ENCODE data around the gene SPINT2. TPM values are rescaled to one million over a fixed set of nuclear protein-coding genes. Genes with fewer than 3 reads are reported as not detected.
A peak's percentile ranks its signal among the peaks of the same experiment; 100 is the strongest.
"Not testable (repeated sequence)": the region's sequence is repeated elsewhere in the genome, so short reads cannot be mapped to it uniquely, and the experiment has no call there.

Gene SPINT2
- total RNA-seq, 2 donors from 2014 or later, result 11.1 to 52.7 TPM

- H3K4me1 ChIP-seq, result peaks cover 0 to 24% of the 10 kb centered on the region in 2 donors
Measured at GRCh38 chr19:38227287-38228004, 36.9 kb upstream of the SPINT2 start.

GRCh38 chr19:38228005-38228377, 36.4 kb upstream of the SPINT2 start:
- no peak for DNase-seq (ENCODE audit: low spot score)
- Histone ChIP-seq H3K27ac (no peak overlapping the region), H3K9me3 (no peaks in the 10 kb centered on the region), H3K4me1 (peaks cover 0 to 24% of the 10 kb centered on the region in 2 donors), H3K27me3 (peaks cover 5 to 22% of the 10 kb centered on the region in 2 donors), H3K36me3 (no peaks in the 10 kb centered on the region), H3K4me3 (peak overlapping the region in 1 of 2 donors; percentile 38)
- TF ChIP-seq, protein P1, sequence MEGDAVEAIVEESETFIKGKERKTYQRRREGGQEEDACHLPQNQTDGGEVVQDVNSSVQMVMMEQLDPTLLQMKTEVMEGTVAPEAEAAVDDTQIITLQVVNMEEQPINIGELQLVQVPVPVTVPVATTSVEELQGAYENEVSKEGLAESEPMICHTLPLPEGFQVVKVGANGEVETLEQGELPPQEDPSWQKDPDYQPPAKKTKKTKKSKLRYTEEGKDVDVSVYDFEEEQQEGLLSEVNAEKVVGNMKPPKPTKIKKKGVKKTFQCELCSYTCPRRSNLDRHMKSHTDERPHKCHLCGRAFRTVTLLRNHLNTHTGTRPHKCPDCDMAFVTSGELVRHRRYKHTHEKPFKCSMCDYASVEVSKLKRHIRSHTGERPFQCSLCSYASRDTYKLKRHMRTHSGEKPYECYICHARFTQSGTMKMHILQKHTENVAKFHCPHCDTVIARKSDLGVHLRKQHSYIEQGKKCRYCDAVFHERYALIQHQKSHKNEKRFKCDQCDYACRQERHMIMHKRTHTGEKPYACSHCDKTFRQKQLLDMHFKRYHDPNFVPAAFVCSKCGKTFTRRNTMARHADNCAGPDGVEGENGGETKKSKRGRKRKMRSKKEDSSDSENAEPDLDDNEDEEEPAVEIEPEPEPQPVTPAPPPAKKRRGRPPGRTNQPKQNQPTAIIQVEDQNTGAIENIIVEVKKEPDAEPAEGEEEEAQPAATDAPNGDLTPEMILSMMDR (IDR thresholded peaks at IDR 0.05), result no peak

More at GRCh38 chr19:38227287-38228004, 36.9 kb upstream of the SPINT2 start:
- DNase-seq (ENCODE audit: low spot score), result no peak
- no peak overlapping the region for H3K27ac ChIP-seq
- no peaks in the 10 kb centered on the region for H3K36me3 ChIP-seq
- no peaks in the 10 kb centered on the region for H3K9me3 ChIP-seq
- H3K4me3 ChIP-seq, result no peak overlapping the region
- peaks cover 5 to 22% of the 10 kb centered on the region in 2 donors for H3K27me3 ChIP-seq
- TF ChIP-seq, protein P1 (IDR thresholded peaks at IDR 0.05), result no peak

- Histone ChIP-seq H3K4me1 (peaks cover 0 to 22% of the 10 kb centered on the region in 2 donors), H3K36me3 (no peaks in the 10 kb centered on the region), H3K27ac (no peak overlapping the region), H3K4me3 (peak overlapping the region in 1 of 2 donors; percentile 38), H3K27me3 (peaks cover 5 to 20% of the 10 kb centered on the region in 2 donors), H3K9me3 (no peaks in the 10 kb centered on the region)
- TF ChIP-seq, protein P1 (IDR thresholded peaks at IDR 0.05), result no peak
- DNase-seq (ENCODE audit: low spot score), result no peak
Measured at GRCh38 chr19:38228491-38229439, 35.6 kb upstream of the SPINT2 start.

GRCh38 chr19:38229585-38230073, 34.7 kb upstream of the SPINT2 start:
- H3K27me3 ChIP-seq, result peaks cover 5 to 17% of the 10 kb centered on the region in 2 donors
- peak overlapping the region in 1 of 2 donors; percentile 38 for H3K4me3 ChIP-seq
- peaks cover 0 to 15% of the 10 kb centered on the region in 2 donors for H3K4me1 ChIP-seq
- no peaks in the 10 kb centered on the region for H3K36me3 ChIP-seq
- H3K9me3 ChIP-seq, result no peaks in the 10 kb centered on the region
- TF ChIP-seq, protein P1 (IDR thresholded peaks at IDR 0.05), result no peak
- no peak overlapping the region for H3K27ac ChIP-seq
- DNase-seq (ENCODE audit: low spot score), result no peak

DNA sequence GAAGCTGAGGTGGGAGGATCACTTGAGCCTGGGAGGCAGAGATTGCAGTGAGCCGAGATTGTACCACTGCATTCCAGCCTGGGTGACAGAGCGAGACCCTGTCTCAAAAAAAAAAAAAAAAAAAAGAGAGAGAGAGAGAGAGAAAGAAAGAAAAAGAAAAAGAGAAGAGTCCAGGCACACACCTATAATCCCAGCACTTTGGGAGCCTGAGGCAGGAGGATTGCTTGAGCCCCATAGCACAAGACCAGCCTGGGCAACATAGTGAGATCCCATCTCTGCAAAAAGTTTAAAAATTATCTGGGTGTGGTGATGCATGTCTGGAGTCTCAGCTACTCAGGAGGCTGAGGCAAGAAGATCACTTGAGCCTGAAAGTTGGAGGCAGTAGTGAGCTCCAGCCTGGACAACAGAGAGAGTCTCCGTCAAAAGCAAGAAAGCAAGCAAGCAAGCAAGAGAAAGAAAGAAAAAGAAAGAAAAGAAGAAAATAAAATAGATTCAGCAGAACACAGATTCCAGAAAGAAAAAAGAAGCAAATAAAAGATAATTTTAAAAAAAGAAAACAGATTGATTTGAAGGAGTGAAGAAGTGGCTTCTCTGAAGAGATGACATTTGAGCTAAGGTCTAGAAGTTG, 33.8 kb upstream of the SPINT2 start:
- not testable (repeated sequence) for H3K4me3 ChIP-seq; H3K27ac ChIP-seq; H3K36me3 ChIP-seq; DNase-seq (ENCODE audit: low spot score); H3K9me3 ChIP-seq
- Histone ChIP-seq H3K4me1 (peaks cover 0 to 15% of the 10 kb centered on the region in 2 donors), H3K27me3 (peaks cover 5 to 17% of the 10 kb centered on the region in 2 donors)
